ENCODE results near the gene PSMB1.

Gene PSMB1

DNA sequence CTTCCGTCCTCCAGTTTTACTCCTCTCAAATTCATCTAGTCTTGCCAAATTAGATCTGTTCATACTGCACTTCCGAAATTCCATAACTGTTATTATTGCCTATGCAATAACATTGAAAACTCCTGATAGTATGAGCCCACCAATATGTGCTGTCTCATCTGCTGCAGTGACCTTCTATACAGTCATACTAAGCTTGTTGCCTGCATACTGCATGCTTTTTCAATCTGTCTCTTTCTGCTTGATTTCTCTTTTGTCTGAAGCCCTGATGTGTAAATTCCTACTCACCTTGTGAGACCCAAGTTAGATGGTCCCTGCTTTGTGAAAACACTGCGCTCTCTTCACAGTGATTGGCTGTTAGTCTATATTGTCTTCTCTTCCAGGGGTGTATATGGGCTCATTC, 2.2 kb upstream of the PSMB1 start:
- TF ChIP-seq, protein P1, sequence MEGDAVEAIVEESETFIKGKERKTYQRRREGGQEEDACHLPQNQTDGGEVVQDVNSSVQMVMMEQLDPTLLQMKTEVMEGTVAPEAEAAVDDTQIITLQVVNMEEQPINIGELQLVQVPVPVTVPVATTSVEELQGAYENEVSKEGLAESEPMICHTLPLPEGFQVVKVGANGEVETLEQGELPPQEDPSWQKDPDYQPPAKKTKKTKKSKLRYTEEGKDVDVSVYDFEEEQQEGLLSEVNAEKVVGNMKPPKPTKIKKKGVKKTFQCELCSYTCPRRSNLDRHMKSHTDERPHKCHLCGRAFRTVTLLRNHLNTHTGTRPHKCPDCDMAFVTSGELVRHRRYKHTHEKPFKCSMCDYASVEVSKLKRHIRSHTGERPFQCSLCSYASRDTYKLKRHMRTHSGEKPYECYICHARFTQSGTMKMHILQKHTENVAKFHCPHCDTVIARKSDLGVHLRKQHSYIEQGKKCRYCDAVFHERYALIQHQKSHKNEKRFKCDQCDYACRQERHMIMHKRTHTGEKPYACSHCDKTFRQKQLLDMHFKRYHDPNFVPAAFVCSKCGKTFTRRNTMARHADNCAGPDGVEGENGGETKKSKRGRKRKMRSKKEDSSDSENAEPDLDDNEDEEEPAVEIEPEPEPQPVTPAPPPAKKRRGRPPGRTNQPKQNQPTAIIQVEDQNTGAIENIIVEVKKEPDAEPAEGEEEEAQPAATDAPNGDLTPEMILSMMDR (IDR thresholded peaks at IDR 0.05; ENCODE audit: insufficient read depth, low read depth, low read length, missing control alignments): no peak
- DNase-seq (ENCODE audit: low read depth): no peak
- peak overlapping the region; percentile 96 for H3K4me3 ChIP-seq (ENCODE audit: low read length)

DNA sequence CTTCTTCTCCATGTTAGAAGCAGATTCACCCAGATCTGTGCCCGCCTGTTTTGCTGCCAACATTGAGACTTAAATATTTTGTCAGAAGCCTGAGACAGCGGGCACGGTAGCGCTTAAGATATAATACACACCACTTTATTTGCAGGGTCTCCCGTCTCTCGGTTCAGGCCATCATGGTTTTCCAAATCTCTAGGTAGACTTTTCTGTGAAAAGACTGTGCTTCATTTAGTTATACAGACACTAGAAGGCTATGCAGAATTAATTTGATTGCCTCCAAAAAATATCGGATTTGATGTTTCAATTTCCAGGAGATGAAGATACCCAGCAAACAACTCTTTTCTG, 1.7 kb upstream of the PSMB1 start:
- peak overlapping the region; percentile 96 for H3K4me3 ChIP-seq (ENCODE audit: low read length)
- no peak for DNase-seq (ENCODE audit: low read depth)
- TF ChIP-seq, protein P1 (IDR thresholded peaks at IDR 0.05; ENCODE audit: insufficient read depth, low read depth, low read length, missing control alignments): no peak

DNA sequence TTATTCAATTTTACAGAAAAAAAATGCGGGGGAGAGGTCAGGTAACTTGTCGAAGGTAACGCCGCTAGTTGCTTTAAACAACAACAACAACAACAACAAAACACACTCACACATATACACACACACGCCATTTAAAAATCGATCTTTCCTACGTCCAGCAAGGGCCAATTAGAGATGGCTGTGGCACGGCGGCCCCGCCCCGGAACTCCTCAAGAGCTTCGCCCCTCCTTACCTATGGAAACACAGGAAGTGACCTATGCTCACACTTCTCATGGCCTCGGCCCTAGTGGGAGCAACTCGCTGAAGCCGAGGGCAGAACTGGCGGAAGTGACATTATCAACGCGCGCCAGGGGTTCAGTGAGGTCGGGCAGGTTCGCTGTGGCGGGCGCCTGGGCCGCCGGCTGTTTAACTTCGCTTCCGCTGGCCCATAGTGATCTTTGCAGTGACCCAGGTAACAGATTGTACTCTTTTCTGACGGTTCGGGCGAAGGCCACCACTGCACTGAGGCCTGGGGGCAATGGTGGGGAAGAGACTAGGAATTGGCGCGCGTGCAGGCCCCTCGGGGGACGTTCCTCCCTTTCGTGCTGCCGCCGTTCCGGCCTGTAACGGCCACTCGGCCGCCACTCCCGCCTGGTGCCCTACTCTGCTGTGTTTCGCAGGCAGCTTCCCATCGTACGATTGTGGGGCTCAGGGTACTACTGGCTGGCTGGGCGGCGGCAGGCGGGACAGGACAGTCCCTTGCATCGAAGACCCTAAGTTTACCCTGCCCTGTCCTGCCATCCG, 1.1 kb upstream of the PSMB1 start, which contains the start of gene TBP:
Gene TBP, plus strand, starts transcription at position 357 of the 783 bp plus-strand sequence. CDS start 2,661 bp downstream, outside the sequence.
- DNase-seq (ENCODE audit: low read depth): peak; percentile 100
- peak within 1 kb of the TSS; percentile 96 for H3K4me3 ChIP-seq (ENCODE audit: low read length)
- TF ChIP-seq, protein P1 (IDR thresholded peaks at IDR 0.05; ENCODE audit: insufficient read depth, low read depth, low read length, missing control alignments): no peak

DNA sequence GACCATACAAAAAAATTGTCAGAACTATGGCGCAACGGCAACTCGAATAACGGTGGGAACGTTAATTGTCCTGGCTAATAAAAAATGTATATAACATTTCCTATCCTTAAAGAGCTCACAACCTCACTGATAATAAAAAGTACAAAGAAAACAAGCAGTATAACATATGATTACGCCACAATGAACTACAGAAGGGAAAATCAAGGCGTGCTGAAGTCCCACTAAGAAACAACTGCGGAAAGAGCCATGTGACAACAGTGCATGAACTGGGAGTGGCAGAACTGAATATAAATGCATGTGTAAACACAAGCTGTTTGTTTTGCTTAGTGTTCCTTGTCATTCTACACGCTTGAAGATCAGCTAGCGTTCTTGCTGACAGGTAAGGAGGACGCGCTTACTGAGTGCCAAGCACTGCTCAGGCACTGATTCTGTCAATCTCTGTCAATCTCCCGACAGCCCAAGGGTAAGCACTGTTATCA, 466 bp upstream of the PSMB1 start:
- peak overlapping the region; percentile 96 for H3K4me3 ChIP-seq (ENCODE audit: low read length)
- TF ChIP-seq, protein P1 (IDR thresholded peaks at IDR 0.05; ENCODE audit: insufficient read depth, low read depth, low read length, missing control alignments): no peak
- no peak for DNase-seq (ENCODE audit: low read depth)

DNA sequence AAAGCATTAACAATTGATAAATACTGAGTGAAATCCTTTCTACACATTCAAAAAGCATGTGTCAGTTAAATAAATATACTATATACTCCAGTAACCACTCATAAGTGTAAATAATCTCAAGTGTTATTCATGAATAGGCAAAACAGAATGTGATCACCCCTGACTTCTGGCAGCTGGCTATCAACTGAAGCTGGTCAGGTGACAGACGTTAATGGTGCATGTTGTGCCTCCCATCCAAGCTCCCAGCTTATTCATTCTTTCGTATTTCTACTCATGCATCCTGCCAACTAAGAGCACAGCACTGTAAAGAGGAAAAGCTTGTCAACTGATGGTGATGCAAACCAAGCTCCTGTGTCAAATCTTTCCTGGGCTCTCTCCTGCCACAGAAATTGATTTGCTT, 7.7 kb downstream of the PSMB1 start:
- TF ChIP-seq, protein P1 (IDR thresholded peaks at IDR 0.05; ENCODE audit: insufficient read depth, low read depth, low read length, missing control alignments): no peak
- H3K4me3 ChIP-seq (ENCODE audit: low read length): no peak overlapping the region
- no peak for DNase-seq (ENCODE audit: low read depth)

DNA sequence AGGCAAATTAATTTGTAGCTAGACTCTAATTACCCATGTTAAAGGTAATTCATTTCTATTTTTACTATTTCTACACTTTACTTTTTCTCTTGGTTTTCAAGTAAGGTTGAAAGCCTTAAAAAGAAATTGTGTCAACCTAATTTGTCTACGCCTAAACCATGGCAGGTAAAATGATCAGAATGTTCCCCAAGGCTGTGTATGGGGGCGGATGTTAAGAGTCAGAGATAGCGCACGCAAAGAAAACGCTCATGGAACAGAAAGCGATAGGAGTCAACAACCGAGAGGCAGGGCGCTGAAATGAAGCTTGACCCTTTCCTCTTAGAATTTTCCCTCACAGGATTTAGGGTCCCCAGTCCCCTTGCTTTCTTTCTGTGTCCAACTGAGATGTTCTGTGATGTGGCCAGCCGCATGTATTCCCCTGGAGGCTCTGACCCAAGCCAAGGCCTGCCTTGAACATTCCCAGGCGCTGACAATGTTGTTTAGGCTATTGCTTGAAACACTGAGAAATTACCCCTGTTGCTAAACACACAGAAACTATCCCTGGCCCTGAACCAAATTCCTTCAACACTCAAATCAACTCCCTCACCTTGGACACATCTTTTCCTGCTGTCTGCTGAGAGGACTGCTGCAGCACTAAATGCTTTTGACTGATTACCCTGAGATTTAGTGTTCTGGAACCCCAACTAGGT, 10.9 kb downstream of the PSMB1 start:
- no peak overlapping the region for H3K4me3 ChIP-seq (ENCODE audit: low read length)
- TF ChIP-seq, protein P1 (IDR thresholded peaks at IDR 0.05; ENCODE audit: insufficient read depth, low read depth, low read length, missing control alignments): no peak
- peak; percentile 47 for DNase-seq (ENCODE audit: low read depth)

All from epithelial cell of esophagus (primary cell).